ENCODE data around the gene FUZ. TPM values are rescaled to one million over a fixed set of nuclear protein-coding genes. Genes with fewer than 3 reads are reported as not detected.

FUZ gene
- total and polyA plus RNA-seq, 2 of the 4 experiments (the other 2 are of a cell fraction) = 12.1 to 14.3 TPM

GRCh38 chr19:49829721-49830120 lies 16.6 kb upstream of the FUZ start:
- POLR2A ChIA-PET (ENCODE audit: unreplicated experiment) = no interaction called here
- 98% methylated on average over 8 of the region's 18 CpGs; no CpG with 5 or more reads in 1 of the 2 experiments for WGBS, 2 experiments (ENCODE audit: extremely low coverage in 2 of 2, insufficient read length in 1 of 2)
- H2BK15ac ChIP-seq (ENCODE audit: low read depth, low read length) = no peak overlapping the region
- H3K79me1 ChIP-seq (ENCODE audit: low read depth in 1 of 2, low read length in 2 of 2) = peaks cover 3 to 41% of the 10 kb centered on the region in 2 experiments
- TF ChIP-seq NFE2L2 (IDR thresholded peaks at IDR 0.05; ENCODE audit: low read depth, low read length) (no peak), BHLHE40 (IDR thresholded peaks at IDR 0.05; ENCODE audit: low read depth, low read length) (no peak), MAFK (IDR thresholded peaks at IDR 0.05; ENCODE audit: low read depth, low read length) (no peak), USF2 (IDR thresholded peaks at IDR 0.05; ENCODE audit: low read depth, low read length) (no peak), FOS (IDR thresholded peaks at IDR 0.05; ENCODE audit: low read depth, low read length) (no peak), CTCF (conservative IDR thresholded peaks at IDR 0.05; ENCODE audit: low read depth, low read length) (no peak), MXI1 (IDR thresholded peaks at IDR 0.05; ENCODE audit: borderline replicate concordance, low read depth, low read length) (no peak), RCOR1 (IDR thresholded peaks at IDR 0.05; ENCODE audit: insufficient replicate concordance, low read length) (no peak), RFX5 (IDR thresholded peaks at IDR 0.05; ENCODE audit: low read depth, low read length) (no peak), SMC3 (IDR thresholded peaks at IDR 0.05; ENCODE audit: low read depth, low read length) (no peak), RAD21 (IDR thresholded peaks at IDR 0.05; ENCODE audit: low read length) (no peak)
- H3K36me3 ChIP-seq (ENCODE audit: control insufficient read depth, insufficient read depth, low read length) = peaks cover 60% of the 10 kb centered on the region
- CTCF ChIA-PET = no interaction called here
- dilution Hi-C loops (cut with HindIII; ENCODE audit: low sequenced_read_pairs, unreplicated experiment) = no loop called here
- H2BK20ac ChIP-seq (ENCODE audit: low read depth, low read length) = no peak overlapping the region
- no peak overlapping the region for H2AK5ac ChIP-seq (ENCODE audit: low read depth, low read length)
- H3K27me3 ChIP-seq (ENCODE audit: control insufficient read depth, insufficient read depth, low read length) = no peaks in the 10 kb centered on the region
- H3K9me1 ChIP-seq (ENCODE audit: insufficient read depth, low read length) = peaks cover 3% of the 10 kb centered on the region; the same call in 1 of the 2 replicates
- H2BK120ac ChIP-seq (ENCODE audit: low read depth, low read length) = no peak overlapping the region
- no peaks in the 10 kb centered on the region for H3K4me1 ChIP-seq (ENCODE audit: control insufficient read depth, insufficient read depth, low read length)
- intact Hi-C loops (cut with micrococcal nuclease) = no loop called here
- H3K23ac ChIP-seq (ENCODE audit: low read depth, low read length) = no peak overlapping the region
- no peaks in the 10 kb centered on the region for H3K9me3 ChIP-seq (ENCODE audit: control insufficient read depth, insufficient read depth, low read length)
- no peak overlapping the region for H3K9ac ChIP-seq (ENCODE audit: low read depth, low read length)
- no peak overlapping the region for H3K18ac ChIP-seq (ENCODE audit: low read depth, low read length)
- H3K4me2 ChIP-seq (ENCODE audit: low read depth, low read length) = no peak overlapping the region
- ATAC-seq (ENCODE audit: low read depth) (no peak), DNase-seq (no peak)
- no peak overlapping the region for H3K27ac ChIP-seq (ENCODE audit: insufficient read depth, low read length)
- no peak overlapping the region for H3K4ac ChIP-seq (ENCODE audit: low read depth, low read length)
- in situ Hi-C loops (cut with MboI; ENCODE audit: low sequenced_read_pairs) = no loop called here
- no peak overlapping the region for H3K56ac ChIP-seq (ENCODE audit: extremely low read depth, insufficient read depth, low read length)
- no peak overlapping the region for H4K5ac ChIP-seq (ENCODE audit: low read depth, low read length)
- peaks cover 23% of the 10 kb centered on the region for H4K20me1 ChIP-seq (ENCODE audit: insufficient read depth, low read length)
- no peak overlapping the region for H4K8ac ChIP-seq (ENCODE audit: low read depth in 2 of 2, low read length in 2 of 2)
- H2BK5ac ChIP-seq (ENCODE audit: low read depth, low read length, poor library complexity, severe bottlenecking) = no peak overlapping the region
- H2AK9ac ChIP-seq (replicated peaks; ENCODE audit: low read depth, low read length, poor library complexity) = no peak overlapping the region
- no peak overlapping the region for H3K4me3 ChIP-seq (ENCODE audit: insufficient read depth, low read depth, low read length)
- no peak overlapping the region for H4K91ac ChIP-seq (ENCODE audit: insufficient read depth, low read depth, low read length)
- H2AFZ ChIP-seq (replicated peaks; ENCODE audit: low read length, poor library complexity) = no peak overlapping the region
- no TSS peak for BruUV-seq (replicated peaks)
- no peak overlapping the region for H3K14ac ChIP-seq (replicated peaks; ENCODE audit: low read depth, low read length)

Measured in IMR-90 (cell line).